GM12878 (cell line): ENCODE results near the gene TSSK2. TPM values are rescaled to one million over a fixed set of nuclear protein-coding genes. Genes with fewer than 3 reads are reported as not detected.

ENCODE experiments used
- ATAC-seq: fragments of 200-7000 bp; cut with Tn5 transposase; 3 replicates; pipeline ENCODE4 v1.9.1; 2020; ENCODE audit warnings: mild to moderate bottlenecking, moderate library complexity
- BruUV-seq: library from RNA; stranded (reverse); fragments of 400-500 nt; replicated peaks from 2 replicates; lab custom pipeline; 2021; lab: Mats Ljungman, UMichigan
- CTCF ChIA-PET: fragments of 300-600 bp; sonication (Branson Sonifier 250); formaldehyde crosslinking; extraction: SDS; loops from one replicate; lab custom pipeline; 2021; ENCODE audit warnings: inconsistent platforms; lab: Yijun Ruan, JAX
- POLR2A ChIA-PET: fragments of 350-600 bp; formaldehyde crosslinking; extraction: SDS; loops from one replicate; lab custom pipeline; 2021; ENCODE audit warnings: inconsistent platforms; lab: Charles Lee
- RAD21 ChIA-PET: fragments of 300-600 bp; sonication (Branson Sonifier 250); formaldehyde crosslinking; loops from one replicate; lab custom pipeline; 2023; ENCODE audit warnings: antibody characterized with exemption; ENCODE audit not compliant: unreplicated experiment; lab: Charles Lee
- SMC1A ChIA-PET: fragments of 300-600 bp; sonication (Branson Sonifier 250); formaldehyde crosslinking; loops from one replicate; lab custom pipeline; 2023; ENCODE audit not compliant: unreplicated experiment, uncharacterized antibody; lab: Charles Lee
- DNase-seq: peaks from one replicate; pipeline ENCODE4 v3.0.0-alpha.2; 2011; ENCODE audit warnings: low read depth, low spot score
- FAIRE-seq: peaks from 3 replicates; lab custom pipeline; 2011; peaks lifted over from hg19 to GRCh38; lab: Jason Lieb, UNC
- H2AFZ ChIP-seq: 2 replicates; pipeline ENCODE4 v1.6.0; 2011; ENCODE audit warnings: low read depth, low read length, control low read depth; ENCODE audit not compliant: control insufficient read depth
- H3K27ac ChIP-seq: 2 replicates; pipeline ENCODE4 v1.5.1; 2011; ENCODE audit warnings: control low read depth; ENCODE audit not compliant: control insufficient read depth, insufficient read depth
- H3K27me3 ChIP-seq, 2 experiments: replicated peaks in 1 of 2; 2 replicates each; pipeline versions ENCODE4 v1.6.0 to v1.6.1; 2011; ENCODE audit warnings: low read length in 1 of 2; ENCODE audit not compliant: control insufficient read depth in 2 of 2, insufficient read depth in 2 of 2
- H3K36me3 ChIP-seq, 2 experiments: 2 replicates each; pipeline ENCODE4 v1.5.1; 2011; ENCODE audit warnings: low read length in 1 of 2; ENCODE audit not compliant: control insufficient read depth in 2 of 2, insufficient read depth in 2 of 2
- H3K4me1 ChIP-seq: 2 replicates; pipeline ENCODE4 v1.6.1; 2011; ENCODE audit warnings: mild to moderate bottlenecking, low read length, moderate library complexity, mixed read lengths; ENCODE audit not compliant: control insufficient read depth, insufficient read depth
- H3K4me2 ChIP-seq: 2 replicates; pipeline ENCODE4 v1.6.0; 2011; ENCODE audit warnings: control low read depth; ENCODE audit not compliant: control insufficient read depth, insufficient read depth
- H3K4me3 ChIP-seq: fragments of 200-600 bp; sonication (generic); 2 replicates; pipeline ENCODE4 v1.5.1; 2016
- H3K79me2 ChIP-seq: 2 replicates; pipeline ENCODE4 v1.6.0; 2011; ENCODE audit warnings: low read length; ENCODE audit not compliant: control insufficient read depth, insufficient read depth
- H3K9ac ChIP-seq: 2 replicates; pipeline ENCODE4 v1.8.0; 2011; ENCODE audit warnings: low read length, control low read depth, mixed read lengths; ENCODE audit not compliant: control insufficient read depth, insufficient read depth
- H3K9me3 ChIP-seq: replicated peaks from 3 replicates; pipeline ENCODE4 v1.5.1; 2011; ENCODE audit warnings: mild to moderate bottlenecking, low read length; ENCODE audit not compliant: control insufficient read depth, insufficient read depth
- H4K20me1 ChIP-seq: 2 replicates; pipeline ENCODE4 v1.6.0; 2011; ENCODE audit not compliant: control insufficient read depth, insufficient read depth
- JUNB ChIP-seq: IDR thresholded peaks from 2 replicates; pipeline ENCODE4 v1.6.1; 2016; ENCODE audit warnings: antibody characterized with exemption, mild to moderate bottlenecking
- POLR2AphosphoS2 ChIP-seq: IDR thresholded peaks from 2 replicates; pipeline ENCODE4 v1.6.1; 2011; ENCODE audit warnings: low read depth, mild to moderate bottlenecking, low read length, improper control_type of control experiment, moderate library complexity
- WGBS: methylation state at CpG from one replicate; pipeline ENCODE4 v1.1.6; 2016; ENCODE audit warnings: low lambda C conversion rate; ENCODE audit not compliant: insufficient replicate concordance, insufficient coverage; ENCODE audit errors: missing lambda C conversion rate; 5-methylcytosine and 5-hydroxymethylcytosine counted together
- in situ Hi-C: fragments of 300-500 bp; cut with MboI; formaldehyde crosslinking; loops from 9 replicates; pipeline ENCODE4 v1.14.3; 2018; ENCODE audit warnings: mixed read lengths
- intact Hi-C: fragments of 100-400 bp; cut with micrococcal nuclease; formaldehyde crosslinking; loops from one replicate; pipeline ENCODE4 v1.14.2; 2022; ENCODE audit not compliant: unreplicated experiment
- polyA plus RNA-seq, 11 experiments: library from polyadenylated mRNA; depleted of rRNA in 4 of 11; unstranded in 6 of 11; stranded (reverse) in 5 of 11; fragments of >200 nt; fragmentation: Nextera tagmentation in 4 of 11; fragmentation: Illumina TruSeq in 1 of 11; extraction: Ambion mirVana in 4 of 11; extraction: Trizol in 1 of 11; gene quantifications; 1 replicate in 1 of 11; 2 replicates in 10 of 11; pipeline versions ENCODE4 v1.2.1 to v1.2.3, GENCODE V29; 2011 to 2016; ENCODE audit warnings: inconsistent platforms in 2 of 11, missing spikeins in 2 of 11, low read depth in 1 of 11
- total RNA-seq, 4 experiments: library from RNA; depleted of rRNA in 3 of 4; stranded (reverse); fragments of >200 nt in 3 of 4; fragmentation: Illumina TruSeq in 1 of 4; extraction: Trizol in 1 of 4; gene quantifications; 2 replicates each; pipeline versions ENCODE4 v1.2.1 to v1.2.3, GENCODE V29; 2013 to 2021
- TF ChIP-seq, protein P1 (sequence below): fragments of 450-650 bp; conservative IDR thresholded peaks from 2 replicates; pipeline ENCODE4 v1.6.1; 2017; ENCODE audit warnings: mild to moderate bottlenecking, moderate library complexity

The TSSK2 gene
- total and polyA plus RNA-seq, 10 of the 15 experiments (the other 5 are each of a cell fraction or from before 2014, with no cell fraction given), result 0.03 to 0.17 TPM; not detected in 8

DNA sequence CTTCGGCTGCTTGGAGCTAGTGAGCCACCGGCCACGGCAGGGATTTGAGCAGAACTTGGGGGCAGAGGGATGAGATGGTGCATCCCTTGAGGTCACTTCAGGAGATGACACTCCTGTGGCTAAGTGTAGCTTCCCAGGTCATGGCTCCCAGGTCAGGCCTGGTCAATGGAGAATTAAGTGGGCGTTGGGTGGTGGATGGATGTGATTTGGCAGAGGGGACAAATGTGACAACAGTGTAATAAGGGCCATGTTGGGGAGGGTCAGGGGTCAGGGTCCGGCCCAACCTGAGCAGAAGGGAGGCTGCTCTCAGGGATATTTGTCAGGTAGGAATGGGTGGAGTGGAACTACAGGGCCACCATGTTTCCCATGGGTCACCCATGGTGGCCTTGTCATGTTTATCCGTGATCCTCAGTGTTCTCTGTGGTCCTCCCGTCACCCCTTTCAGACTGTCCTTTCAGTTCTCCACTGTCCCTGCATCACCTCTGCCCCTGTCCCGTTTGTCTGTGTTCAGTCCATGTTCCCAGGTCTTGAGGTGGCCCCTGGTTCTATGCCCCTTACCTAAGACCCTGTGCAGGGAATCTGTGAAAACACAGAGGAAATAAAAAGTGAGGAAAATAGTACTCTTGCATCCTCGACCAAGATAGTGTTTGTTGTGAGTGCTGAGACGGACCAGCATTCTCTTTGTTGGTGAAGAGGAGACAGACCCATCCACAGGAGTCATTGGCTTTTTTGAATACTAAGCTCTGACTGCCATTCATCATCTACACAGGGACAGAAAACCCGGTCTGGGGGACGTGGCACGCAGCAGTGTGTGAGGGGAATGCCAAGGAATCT, 41.3 kb downstream of the TSSK2 start:
- Histone ChIP-seq H3K27me3 (peaks cover 5 to 11% of the 10 kb centered on the region in 2 experiments; a peak in 3 of 4 replicates), H3K36me3 (peaks cover 0 to 1% of the 10 kb centered on the region in 2 experiments; a peak in 2 of 4 replicates), H3K4me1 (peaks cover 31% of the 10 kb centered on the region), H4K20me1 (no peaks in the 10 kb centered on the region), H3K27ac (peak overlapping the region; percentile 83), H3K79me2 (peaks cover 41% of the 10 kb centered on the region), H2AFZ (no peak overlapping the region), H3K4me3 (peak overlapping the region; percentile 95), H3K9me3 (no peaks in the 10 kb centered on the region), H3K4me2 (peak overlapping the region; percentile 89), H3K9ac (peak overlapping the region; percentile 95)
- DNase-seq (no peak), ATAC-seq (no peak), FAIRE-seq (no peak)
- 2% methylated on average over 13 of the region's 13 CpGs for WGBS
- TF ChIP-seq, protein P1, sequence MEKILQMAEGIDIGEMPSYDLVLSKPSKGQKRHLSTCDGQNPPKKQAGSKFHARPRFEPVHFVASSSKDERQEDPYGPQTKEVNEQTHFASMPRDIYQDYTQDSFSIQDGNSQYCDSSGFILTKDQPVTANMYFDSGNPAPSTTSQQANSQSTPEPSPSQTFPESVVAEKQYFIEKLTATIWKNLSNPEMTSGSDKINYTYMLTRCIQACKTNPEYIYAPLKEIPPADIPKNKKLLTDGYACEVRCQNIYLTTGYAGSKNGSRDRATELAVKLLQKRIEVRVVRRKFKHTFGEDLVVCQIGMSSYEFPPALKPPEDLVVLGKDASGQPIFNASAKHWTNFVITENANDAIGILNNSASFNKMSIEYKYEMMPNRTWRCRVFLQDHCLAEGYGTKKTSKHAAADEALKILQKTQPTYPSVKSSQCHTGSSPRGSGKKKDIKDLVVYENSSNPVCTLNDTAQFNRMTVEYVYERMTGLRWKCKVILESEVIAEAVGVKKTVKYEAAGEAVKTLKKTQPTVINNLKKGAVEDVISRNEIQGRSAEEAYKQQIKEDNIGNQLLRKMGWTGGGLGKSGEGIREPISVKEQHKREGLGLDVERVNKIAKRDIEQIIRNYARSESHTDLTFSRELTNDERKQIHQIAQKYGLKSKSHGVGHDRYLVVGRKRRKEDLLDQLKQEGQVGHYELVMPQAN, result no peak
- no peak for TF ChIP-seq JUNB
- 0 out of 2 replicates have a peak, but pooled peaks have one; percentile 15 for TF ChIP-seq POLR2AphosphoS2
- BruUV-seq, result no TSS peak
- ChIA-PET POLR2A (no interaction called here), SMC1A (interaction anchor here (1.0 kb wide), 1 partner anchor 15 kb away, joined by 3 read pairs; no protein-coding TSS in a partner anchor), CTCF (interaction anchor here (2.1 kb wide), 1 partner anchor 28 kb away, joined by 15 read pairs; the partner anchor contains the start of gene ESS2), RAD21 (interaction anchor here (1.0 kb wide), 1 partner anchor 28 kb away, joined by 4 read pairs; the partner anchor contains the start of gene ESS2)
- intact Hi-C loops (no loop called here), in situ Hi-C loops (no loop called here)
